Osteoblast (primary cell): ENCODE measurements around the gene U2AF2. TPM values are rescaled to one million over a fixed set of nuclear protein-coding genes. Genes with fewer than 3 reads are reported as not detected.

ENCODE experiments used
- DNase-seq: peaks from one replicate; pipeline ENCODE4 v3.0.0; 2011; ENCODE audit warnings: low spot score, mixed read lengths; ENCODE audit not compliant: insufficient read length; ENCODE audit errors: missing footprints
- H2AFZ ChIP-seq: 2 replicates; pipeline ENCODE4 v1.6.0; 2011; ENCODE audit warnings: mild to moderate bottlenecking, low read length
- H3K27ac ChIP-seq: 2 replicates; pipeline ENCODE4 v1.5.1; 2011; ENCODE audit warnings: mild to moderate bottlenecking, low read depth, low read length, moderate library complexity
- H3K27me3 ChIP-seq: 2 replicates; pipeline ENCODE4 v1.6.0; 2012; ENCODE audit warnings: mild to moderate bottlenecking, control low read depth, inconsistent platforms, low read length, moderate library complexity; ENCODE audit not compliant: insufficient read depth
- H3K36me3 ChIP-seq: 2 replicates; pipeline ENCODE4 v1.5.1; 2011; ENCODE audit warnings: mild to moderate bottlenecking, low read length, control low read depth, moderate library complexity; ENCODE audit not compliant: insufficient read depth
- H3K4me1 ChIP-seq: 2 replicates; pipeline ENCODE4 v1.5.1; 2011; ENCODE audit warnings: mild to moderate bottlenecking, low read length, control low read depth, moderate library complexity; ENCODE audit not compliant: insufficient read depth
- H3K4me2 ChIP-seq: 2 replicates; pipeline ENCODE4 v1.6.0; 2011; ENCODE audit warnings: mild to moderate bottlenecking, low read length; ENCODE audit not compliant: insufficient read depth
- H3K4me3 ChIP-seq: fragments of 200-600 bp; sonication (generic); 3 replicates; pipeline ENCODE4 v1.5.1; 2012; ENCODE audit warnings: mild to moderate bottlenecking, low read length, inconsistent platforms; ENCODE audit not compliant: insufficient read depth
- H3K79me2 ChIP-seq: 2 replicates; pipeline ENCODE4 v1.6.0; 2012; ENCODE audit warnings: mild to moderate bottlenecking, low read length, control low read depth, inconsistent platforms; ENCODE audit not compliant: insufficient read depth
- H3K9me3 ChIP-seq: 2 replicates; pipeline ENCODE4 v1.5.1; 2011; ENCODE audit warnings: low read depth, low read length, control low read depth
- H4K20me1 ChIP-seq: 2 replicates; pipeline ENCODE4 v1.6.0; 2012; ENCODE audit warnings: mild to moderate bottlenecking, low read length, control low read depth; ENCODE audit not compliant: insufficient read depth
- total RNA-seq: library from RNA; depleted of rRNA; stranded (reverse); fragments of >200 nt; gene quantifications from 2 replicates; pipeline ENCODE4 v1.2.3, GENCODE V29; 2012
- TF ChIP-seq, protein P1 (sequence below): IDR thresholded peaks from 2 replicates; pipeline ENCODE4 v1.5.1; 2011; ENCODE audit warnings: mild to moderate bottlenecking, low read depth, low read length, moderate library complexity; ENCODE audit errors: extremely low read depth

The U2AF2 gene
- total RNA-seq, 1 donor: 70.2 TPM

DNA sequence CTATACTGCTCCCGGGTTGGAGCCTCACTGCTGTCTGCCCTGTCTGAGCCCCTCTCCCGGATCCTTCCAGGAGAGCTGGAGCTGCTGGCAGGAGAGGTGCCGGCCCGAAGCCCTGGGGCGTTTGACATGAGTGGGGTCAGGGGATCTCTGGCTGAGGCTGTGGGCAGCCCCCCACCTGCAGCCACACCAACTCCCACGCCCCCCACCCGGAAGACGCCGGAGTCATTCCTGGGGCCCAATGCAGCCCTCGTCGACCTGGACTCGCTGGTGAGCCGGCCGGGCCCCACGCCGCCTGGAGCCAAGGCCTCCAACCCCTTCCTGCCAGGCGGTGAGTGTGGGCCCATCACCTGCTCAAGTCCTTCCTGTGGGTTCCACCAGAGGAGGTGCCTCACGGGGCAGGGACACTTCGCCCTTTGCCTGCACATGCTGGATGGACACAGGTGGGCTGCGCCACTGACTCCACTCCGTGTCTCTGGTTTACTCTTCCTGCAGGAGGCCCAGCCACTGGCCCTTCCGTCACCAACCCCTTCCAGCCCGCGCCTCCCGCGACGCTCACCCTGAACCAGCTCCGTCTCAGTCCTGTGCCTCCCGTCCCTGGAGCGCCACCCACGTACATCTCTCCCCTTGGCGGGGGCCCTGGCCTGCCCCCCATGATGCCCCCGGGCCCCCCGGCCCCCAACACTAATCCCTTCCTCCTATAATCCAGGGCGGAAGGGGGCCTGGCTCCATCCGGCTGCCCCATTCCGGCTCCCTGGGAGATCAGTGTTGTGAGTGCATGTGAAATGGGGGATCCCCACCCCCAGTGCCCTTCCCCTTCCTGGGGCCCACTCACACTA, 40.0 kb downstream of the U2AF2 start:
- no peaks in the 10 kb centered on the region for H3K4me1 ChIP-seq
- H4K20me1 ChIP-seq: peaks cover 8% of the 10 kb centered on the region
- peaks cover 3% of the 10 kb centered on the region for H3K79me2 ChIP-seq
- H3K27ac ChIP-seq: no peak overlapping the region
- no peak overlapping the region for H3K4me2 ChIP-seq
- H3K9me3 ChIP-seq: no peaks in the 10 kb centered on the region
- no peak overlapping the region for H3K4me3 ChIP-seq
- peak; percentile 57 for DNase-seq
- no peaks in the 10 kb centered on the region for H3K27me3 ChIP-seq
- peaks cover 42% of the 10 kb centered on the region for H3K36me3 ChIP-seq
- TF ChIP-seq, protein P1, sequence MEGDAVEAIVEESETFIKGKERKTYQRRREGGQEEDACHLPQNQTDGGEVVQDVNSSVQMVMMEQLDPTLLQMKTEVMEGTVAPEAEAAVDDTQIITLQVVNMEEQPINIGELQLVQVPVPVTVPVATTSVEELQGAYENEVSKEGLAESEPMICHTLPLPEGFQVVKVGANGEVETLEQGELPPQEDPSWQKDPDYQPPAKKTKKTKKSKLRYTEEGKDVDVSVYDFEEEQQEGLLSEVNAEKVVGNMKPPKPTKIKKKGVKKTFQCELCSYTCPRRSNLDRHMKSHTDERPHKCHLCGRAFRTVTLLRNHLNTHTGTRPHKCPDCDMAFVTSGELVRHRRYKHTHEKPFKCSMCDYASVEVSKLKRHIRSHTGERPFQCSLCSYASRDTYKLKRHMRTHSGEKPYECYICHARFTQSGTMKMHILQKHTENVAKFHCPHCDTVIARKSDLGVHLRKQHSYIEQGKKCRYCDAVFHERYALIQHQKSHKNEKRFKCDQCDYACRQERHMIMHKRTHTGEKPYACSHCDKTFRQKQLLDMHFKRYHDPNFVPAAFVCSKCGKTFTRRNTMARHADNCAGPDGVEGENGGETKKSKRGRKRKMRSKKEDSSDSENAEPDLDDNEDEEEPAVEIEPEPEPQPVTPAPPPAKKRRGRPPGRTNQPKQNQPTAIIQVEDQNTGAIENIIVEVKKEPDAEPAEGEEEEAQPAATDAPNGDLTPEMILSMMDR: no peak
- no peak overlapping the region for H2AFZ ChIP-seq

DNA sequence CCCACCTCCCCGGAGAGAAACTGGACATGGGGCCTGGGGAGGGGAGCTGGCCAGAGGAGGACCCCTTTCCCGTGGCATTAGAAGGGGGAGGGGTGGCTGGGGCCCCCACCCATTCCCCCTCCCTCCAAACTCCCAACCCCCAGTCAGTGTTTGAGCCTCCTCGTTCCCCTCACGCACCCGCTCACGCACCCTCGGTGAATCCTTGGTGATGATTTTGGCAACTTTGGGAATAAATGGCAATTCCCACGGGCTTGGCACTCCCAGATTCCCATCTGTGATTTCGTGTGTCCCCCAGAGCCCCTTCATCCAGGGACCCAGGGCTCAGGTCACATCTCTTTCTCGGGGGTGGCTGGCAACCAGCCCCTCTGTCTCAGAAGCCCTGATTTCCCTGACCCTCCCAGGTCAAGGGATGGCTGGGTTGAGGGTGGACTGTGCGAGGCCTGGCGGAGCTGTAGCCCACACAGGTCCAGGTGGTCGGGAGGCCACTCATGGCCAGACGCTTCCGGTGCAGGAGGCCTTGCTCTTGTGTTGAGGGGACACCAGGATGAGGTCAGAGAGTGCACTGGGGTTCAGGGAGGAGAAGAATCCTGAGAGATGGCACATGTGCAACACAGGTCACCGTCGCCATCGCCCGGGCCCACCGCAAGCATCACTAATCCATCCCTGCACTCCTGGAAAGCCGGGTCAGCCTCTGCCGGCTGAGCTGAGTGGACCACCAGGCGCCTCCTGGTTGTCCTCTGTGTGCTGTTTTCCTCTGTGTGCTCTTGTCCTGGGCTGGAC, 40.9 kb downstream of the U2AF2 start:
- no peaks in the 10 kb centered on the region for H3K79me2 ChIP-seq
- no peak overlapping the region for H3K4me2 ChIP-seq
- H3K27ac ChIP-seq: no peak overlapping the region
- H2AFZ ChIP-seq: no peak overlapping the region
- peak; percentile 72 for DNase-seq
- no peaks in the 10 kb centered on the region for H3K27me3 ChIP-seq
- H3K36me3 ChIP-seq: peaks cover 42% of the 10 kb centered on the region
- TF ChIP-seq, protein P1: no peak
- H3K4me3 ChIP-seq: no peak overlapping the region
- no peaks in the 10 kb centered on the region for H4K20me1 ChIP-seq
- no peaks in the 10 kb centered on the region for H3K9me3 ChIP-seq
- no peaks in the 10 kb centered on the region for H3K4me1 ChIP-seq

DNA sequence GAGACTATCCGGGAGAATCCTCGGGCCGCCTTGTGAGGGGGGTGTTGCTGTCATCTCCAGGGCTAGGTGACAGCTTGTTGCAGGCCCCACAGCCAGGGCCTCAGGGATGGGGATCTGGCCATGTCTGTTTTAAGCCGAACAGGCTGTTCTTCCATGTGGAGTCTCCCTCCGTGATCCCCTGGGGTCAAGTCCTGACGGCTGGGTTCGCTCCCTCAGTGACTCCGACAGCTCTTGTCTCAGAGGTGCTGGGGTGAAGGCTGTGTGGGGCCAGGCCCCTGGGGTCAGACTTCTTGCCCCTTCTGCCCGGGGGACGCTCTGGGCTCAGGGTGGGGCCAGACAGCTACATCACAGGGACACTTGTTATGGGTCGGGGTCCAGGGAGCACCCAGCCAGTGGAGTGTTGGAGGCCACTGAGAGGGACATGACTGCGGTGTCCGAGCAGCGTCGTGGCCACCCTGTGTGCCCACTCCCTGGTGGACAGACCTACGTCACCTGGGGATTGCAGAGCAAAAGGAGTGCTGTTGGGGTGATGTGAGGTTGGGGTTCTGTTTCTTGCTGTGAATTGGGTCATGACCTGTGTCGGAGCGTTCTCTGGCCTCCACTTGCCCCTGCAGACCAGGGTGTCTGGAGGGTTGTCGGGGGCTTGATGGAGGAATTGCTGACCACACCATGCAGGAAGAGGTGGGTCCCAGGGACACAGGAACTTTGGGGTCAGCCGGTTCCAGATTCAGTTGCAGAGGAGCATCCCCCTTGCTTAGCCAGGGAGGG, 41.6 kb downstream of the U2AF2 start:
- H2AFZ ChIP-seq: no peak overlapping the region
- no peaks in the 10 kb centered on the region for H3K27me3 ChIP-seq
- no peak overlapping the region for H3K27ac ChIP-seq
- H3K36me3 ChIP-seq: peaks cover 43% of the 10 kb centered on the region
- H3K4me2 ChIP-seq: no peak overlapping the region
- H4K20me1 ChIP-seq: no peaks in the 10 kb centered on the region
- H3K9me3 ChIP-seq: no peaks in the 10 kb centered on the region
- DNase-seq: peak; percentile 86
- H3K79me2 ChIP-seq: no peaks in the 10 kb centered on the region
- TF ChIP-seq, protein P1: no peak
- no peak overlapping the region for H3K4me3 ChIP-seq
- H3K4me1 ChIP-seq: no peaks in the 10 kb centered on the region
